Fibroblast of gingiva (primary cell): ENCODE measurements around the gene PPM1K.
"Not testable (repeated sequence)": the region's sequence is repeated elsewhere in the genome, so short reads cannot be mapped to it uniquely, and the experiment has no call there.

Experiments used
- DNase-seq: peaks from one replicate; pipeline ENCODE4 v3.0.0-alpha.2; 2011; ENCODE audit warnings: low read depth

Gene PPM1K

GRCh38 chr4:88284439-88285234 is at the start of gene PPM1K:
Gene PPM1K (minus strand): TSS chr4:88284561. CDS start chr4:88278583, 5,978 bp downstream.
- peak; percentile 99 for DNase-seq

DNA sequence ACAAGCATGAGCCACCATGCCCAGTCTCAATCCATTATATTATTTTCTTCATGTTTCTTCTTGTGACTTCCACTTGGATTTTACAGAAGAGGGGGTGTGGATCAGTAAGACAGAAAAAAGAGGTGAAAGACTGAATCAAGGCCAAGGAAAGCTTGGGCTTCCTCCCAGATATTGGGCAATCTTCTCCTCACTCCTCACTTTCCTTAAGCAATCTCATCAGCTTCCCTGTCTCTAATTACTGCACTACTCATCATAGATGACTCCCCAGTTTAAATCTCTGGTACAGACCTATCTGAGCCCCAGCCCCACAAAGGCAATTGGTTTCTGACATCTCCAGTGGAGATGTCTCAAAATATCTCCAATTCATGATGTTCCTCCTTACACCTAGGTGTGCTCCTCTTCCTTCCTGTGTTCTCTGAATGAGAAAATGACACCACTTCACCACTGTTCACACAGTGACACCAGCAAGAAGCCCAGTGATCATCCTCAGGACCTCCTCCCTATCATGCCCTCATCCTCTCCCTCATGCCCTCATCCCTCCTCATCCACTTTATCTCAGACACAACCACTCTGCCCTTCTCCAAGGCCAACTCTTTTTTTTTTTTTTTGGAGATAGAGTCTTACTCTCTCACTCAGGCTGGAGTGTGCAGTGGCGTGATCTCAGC is 49.5 kb upstream of the PPM1K start:
- peak; percentile 85 for DNase-seq

DNA sequence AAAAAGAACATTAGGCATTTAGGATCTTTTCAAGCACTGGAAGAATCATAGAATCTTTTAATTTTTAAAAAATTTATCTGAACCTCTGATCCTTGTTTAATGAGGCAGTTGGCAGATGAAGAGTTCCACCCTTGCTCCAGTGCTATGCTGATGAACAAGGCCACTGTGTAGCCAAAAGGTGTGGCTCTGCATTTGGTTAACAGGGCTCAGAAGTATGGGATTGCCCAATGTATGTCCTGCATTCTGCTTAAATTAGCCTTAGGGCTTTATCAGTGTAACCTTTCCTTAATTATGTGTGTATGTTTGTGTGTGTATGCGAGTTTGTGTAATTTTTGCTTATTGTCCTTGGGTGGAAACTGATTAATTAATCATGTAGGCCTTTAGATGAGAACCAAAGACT is 43.3 kb upstream of the PPM1K start:
- peak; percentile 3 for DNase-seq

- DNase-seq: peak; percentile 1
These were observed 36.5 kb upstream of the PPM1K start for GRCh38 chr4:88320780-88321373.

GRCh38 chr4:88320224-88320779 is 35.9 kb upstream of the PPM1K start:
- no peak for DNase-seq

- DNase-seq: no peak
These were observed 34.5 kb upstream of the PPM1K start for GRCh38 chr4:88318751-88319350.

GRCh38 chr4:88315460-88316017 is 31.2 kb upstream of the PPM1K start:
- DNase-seq: no peak

- not testable (repeated sequence) for DNase-seq
These were observed 28.8 kb upstream of the PPM1K start for GRCh38 chr4:88313088-88313624.

DNA sequence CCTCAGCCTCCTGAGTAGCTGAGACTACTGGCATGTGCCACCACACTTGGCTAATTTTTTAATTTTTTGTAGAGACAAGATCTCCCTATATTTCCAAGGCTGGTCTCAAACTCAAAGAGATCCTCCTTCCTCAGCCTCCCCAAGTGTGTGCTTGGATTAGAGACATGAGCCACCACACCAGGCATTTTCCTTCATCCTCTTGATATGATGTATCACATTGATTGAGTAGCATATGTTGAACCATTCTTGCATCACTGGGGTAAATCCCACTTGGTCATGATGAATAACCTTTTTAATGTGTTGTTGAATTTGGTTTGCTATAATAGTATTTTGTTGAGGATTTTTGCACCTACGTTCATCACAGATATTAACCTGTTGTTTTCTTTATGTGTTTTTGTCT is 24.2 kb upstream of the PPM1K start:
- no peak for DNase-seq

GRCh38 chr4:88297725-88298454 is 13.5 kb upstream of the PPM1K start:
- DNase-seq: no peak

GRCh38 chr4:88297212-88297516 is 12.8 kb upstream of the PPM1K start:
- DNase-seq: no peak

DNA sequence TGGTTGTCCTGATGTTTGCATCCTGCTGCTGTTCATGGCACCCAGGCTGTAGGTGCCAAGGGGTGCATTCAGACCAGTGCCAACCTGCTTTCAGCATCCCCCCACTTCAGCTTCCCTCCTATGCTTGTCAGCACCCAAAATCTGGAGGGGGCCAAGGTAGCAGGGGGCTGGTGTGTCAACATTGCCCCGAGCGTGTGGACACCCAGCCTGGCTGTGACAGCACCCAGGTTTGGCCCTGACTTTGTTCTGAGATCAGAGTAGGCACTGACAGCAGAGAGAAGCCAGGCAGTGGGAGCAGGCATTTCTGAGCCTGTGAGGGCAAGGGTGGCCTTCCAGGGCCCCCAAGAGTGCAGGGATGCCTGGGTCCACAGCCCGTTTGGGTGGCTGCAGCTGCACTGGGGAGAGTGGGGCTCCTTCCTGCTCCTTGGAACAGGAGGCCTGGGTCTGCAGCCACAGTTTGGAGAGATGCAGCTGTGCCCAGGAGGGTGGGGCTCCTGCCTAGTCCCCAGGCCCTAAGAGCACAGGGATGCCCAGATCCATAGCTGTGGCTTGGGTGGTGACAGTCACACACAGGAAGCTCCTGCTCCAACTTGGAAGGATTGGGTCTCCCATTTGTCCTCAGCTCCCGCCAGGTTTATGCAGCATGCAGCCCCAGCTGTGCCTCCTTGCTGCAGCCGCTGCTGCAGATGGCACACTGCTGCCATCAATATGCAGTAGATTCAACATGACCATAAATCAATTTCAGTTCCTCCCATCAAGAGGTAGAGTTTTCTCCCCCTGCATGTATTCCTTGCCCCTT is 12.3 kb upstream of the PPM1K start:
- DNase-seq: no peak

- DNase-seq: no peak
These were observed 11.3 kb upstream of the PPM1K start for GRCh38 chr4:88295656-88296055.

GRCh38 chr4:88291003-88291402 is 6.6 kb upstream of the PPM1K start:
- DNase-seq: peak; percentile 46

DNA sequence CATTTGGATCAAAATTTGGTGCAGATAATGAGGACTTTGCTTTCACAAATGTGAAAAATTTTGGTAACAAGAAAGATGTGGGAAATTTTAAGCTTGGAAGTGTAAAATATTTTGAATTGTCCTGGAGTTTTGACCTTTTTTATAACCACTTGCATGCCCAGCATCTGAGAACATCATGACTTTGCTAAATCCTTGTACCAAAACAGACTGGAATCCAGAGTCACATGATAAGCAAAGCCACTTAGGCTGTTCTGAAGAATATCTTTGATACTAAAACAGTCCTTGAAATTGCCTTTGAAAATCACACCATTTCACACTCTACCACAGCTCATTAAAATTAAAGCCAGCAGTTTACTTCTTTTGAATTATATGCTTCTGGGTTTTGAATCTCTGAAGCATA is 2.5 kb upstream of the PPM1K start:
- peak; percentile 18 for DNase-seq

- DNase-seq: no peak
These were observed 883 bp upstream of the PPM1K start for GRCh38 chr4:88285235-88285653.

DNA sequence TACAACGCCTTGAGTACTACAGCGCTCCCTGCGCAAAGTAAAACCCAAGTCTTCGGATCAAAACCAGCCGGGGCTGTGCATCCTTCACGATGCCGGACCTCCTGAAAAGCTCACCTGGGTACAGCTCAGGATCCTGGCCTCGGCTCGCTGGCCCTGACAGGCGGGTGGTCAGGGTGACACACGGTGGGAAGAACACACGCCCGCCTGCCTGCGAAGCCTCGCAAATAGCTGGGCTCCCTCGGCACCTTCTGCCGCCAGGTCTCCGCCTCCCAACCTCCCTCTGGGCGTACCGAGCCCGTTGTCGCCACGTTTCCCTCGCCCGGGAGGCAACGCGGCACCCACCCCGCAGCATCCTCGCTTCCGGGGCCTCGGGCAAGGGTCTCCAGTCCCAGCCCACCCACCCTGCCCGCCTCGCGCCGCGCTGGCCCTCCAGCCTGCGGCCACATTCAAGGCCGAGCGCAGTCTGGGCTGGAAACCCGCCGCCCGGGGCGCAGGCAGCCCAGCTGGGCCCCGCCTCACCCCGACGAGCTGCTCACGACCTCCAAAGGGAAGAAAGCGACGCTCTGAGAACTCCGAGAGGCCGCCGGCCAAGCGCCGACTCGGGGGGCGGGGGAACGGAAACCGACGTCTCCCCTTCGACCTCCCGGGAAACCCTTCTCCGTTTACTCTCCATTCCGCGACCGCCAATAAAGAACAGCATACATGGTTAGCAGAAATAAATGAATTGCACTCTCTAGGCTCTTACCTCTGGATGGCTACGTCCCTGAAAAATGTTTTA is 511 bp downstream of the PPM1K start:
- peak; percentile 58 for DNase-seq

DNA sequence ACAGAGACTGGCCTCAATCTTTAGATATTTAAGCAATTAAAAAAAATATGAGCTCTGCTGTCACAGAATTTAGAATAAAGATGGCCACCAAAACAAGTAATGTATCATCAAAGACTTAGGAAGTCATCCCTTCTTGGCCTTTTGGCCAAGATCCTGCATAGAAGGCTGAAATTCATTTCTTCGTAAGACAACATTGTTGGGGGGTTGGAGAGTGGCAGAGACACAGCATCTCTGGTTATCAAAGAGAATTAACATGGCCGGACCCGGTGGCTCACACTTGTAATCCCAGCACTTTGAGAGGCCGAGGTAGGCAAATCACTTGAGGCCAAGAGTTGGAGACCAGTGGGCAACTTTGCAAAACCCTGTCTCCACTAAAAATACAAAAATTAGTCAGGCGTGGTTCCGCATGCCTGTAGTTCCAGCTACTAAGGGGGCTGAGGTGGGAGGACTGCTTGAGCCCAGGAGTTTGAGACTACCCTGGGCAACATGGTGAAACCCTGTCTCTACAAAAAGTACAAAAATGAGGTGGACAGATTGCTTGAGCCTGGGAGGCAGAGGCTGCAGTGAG is 4.0 kb downstream of the PPM1K start:
- no peak for DNase-seq

DNA sequence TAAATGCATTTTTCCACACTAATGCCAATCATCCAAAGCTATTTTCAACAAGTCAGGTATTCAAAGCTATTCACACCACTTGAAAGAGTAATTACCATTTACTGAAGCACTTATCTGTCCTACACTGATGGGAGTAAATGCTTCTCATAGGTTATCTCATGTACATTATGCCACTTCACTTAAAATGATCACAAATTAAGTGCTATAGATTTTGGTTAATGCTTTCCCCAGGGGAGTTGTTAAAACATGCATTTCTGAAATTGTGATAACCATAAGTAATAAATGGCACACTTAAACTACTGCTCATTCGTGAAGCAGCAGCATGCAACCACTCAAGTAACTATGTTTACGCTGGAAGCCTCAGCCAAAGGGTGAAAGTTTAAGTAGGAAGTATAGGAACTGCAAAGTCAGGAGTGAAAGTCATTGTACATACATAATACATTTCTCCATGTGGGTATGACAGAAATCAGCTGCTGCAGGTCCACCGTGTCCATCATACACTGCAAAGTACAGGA is 6.6 kb downstream of the PPM1K start:
- no peak for DNase-seq
